Effector memory CD8-positive, alpha-beta T cell (primary cell): ENCODE measurements around the gene SCAMP2.
"Not testable (repeated sequence)": the region's sequence is repeated elsewhere in the genome, so short reads cannot be mapped to it uniquely, and the experiment has no call there.

ENCODE experiments used
- ATAC-seq: fragments of 150-1000 bp; cut with Tn5 transposase; replicated peaks from 2 replicates; pipeline ENCODE4 v1.10.0; 2021; ENCODE audit warnings: mild to moderate bottlenecking, moderate library complexity
- DNase-seq, 3 experiments: peaks; one replicate each; pipeline ENCODE4 v3.0.0; 2021
- H3K27ac Mint-ChIP-seq, 2 donors: one replicate each; pipeline ENCODE4 v1.8.0; 2022; ENCODE audit warnings: mild to moderate bottlenecking in 2 of 2, mixed read lengths in 2 of 2, moderate library complexity in 2 of 2
- H3K27me3 Mint-ChIP-seq, 2 donors: one replicate each; pipeline ENCODE4 v1.8.0; 2022; ENCODE audit warnings: mixed read lengths in 2 of 2
- H3K36me3 Mint-ChIP-seq: one replicate; pipeline ENCODE4 v1.8.0; 2022; ENCODE audit warnings: mild to moderate bottlenecking, moderate library complexity, mixed read lengths; ENCODE audit not compliant: insufficient read depth
- H3K4me1 Mint-ChIP-seq, 2 donors: one replicate each; pipeline ENCODE4 v1.8.0; 2022; ENCODE audit warnings: low read depth in 2 of 2, mixed read lengths in 2 of 2
- H3K4me3 Mint-ChIP-seq, 2 donors: one replicate each; pipeline ENCODE4 v1.8.0; 2022; ENCODE audit warnings: mild to moderate bottlenecking in 2 of 2, mixed read lengths in 2 of 2, moderate library complexity in 2 of 2
- H3K9me3 Mint-ChIP-seq, 2 donors: one replicate each; pipeline ENCODE4 v1.8.0; 2022; ENCODE audit warnings: mixed read lengths in 2 of 2

Gene SCAMP2

GRCh38 chr15:74887537-74888193 is 14.5 kb upstream of the SCAMP2 start:
- ATAC-seq, H3K27ac Mint-ChIP-seq, H3K36me3 Mint-ChIP-seq, H3K27me3 Mint-ChIP-seq, DNase-seq, H3K4me3 Mint-ChIP-seq, H3K9me3 Mint-ChIP-seq: not testable (repeated sequence)
- peaks cover 26% of the 10 kb centered on the region in 2 donors for H3K4me1 Mint-ChIP-seq

DNA sequence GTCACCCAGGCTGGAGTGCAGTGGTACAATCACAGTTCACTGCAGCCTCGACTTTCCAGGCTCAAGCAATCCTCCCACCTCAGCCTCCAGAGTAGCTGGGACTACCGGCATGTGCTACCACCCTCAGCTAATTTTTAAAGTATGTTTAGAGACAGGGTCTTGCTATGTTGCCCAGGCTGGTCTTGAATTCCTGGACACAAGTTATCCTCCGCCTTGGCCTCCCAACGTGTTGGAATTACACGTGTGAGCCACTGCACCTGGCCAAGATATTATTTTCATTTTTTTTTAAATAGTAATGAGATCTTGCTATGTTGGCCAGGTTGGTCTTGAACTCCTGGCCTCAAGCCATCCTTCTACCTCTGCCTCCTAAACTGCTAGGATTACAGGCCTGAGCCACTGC is 12.3 kb upstream of the SCAMP2 start:
- no peak for ATAC-seq
- H3K27ac Mint-ChIP-seq, result no peak overlapping the region
- no peaks in the 10 kb centered on the region for H3K27me3 Mint-ChIP-seq
- peaks cover 3% of the 10 kb centered on the region for H3K36me3 Mint-ChIP-seq
- H3K4me1 Mint-ChIP-seq, result peaks cover 19 to 20% of the 10 kb centered on the region in 2 donors
- H3K9me3 Mint-ChIP-seq, result no peaks in the 10 kb centered on the region
- no peak for DNase-seq
- no peak overlapping the region for H3K4me3 Mint-ChIP-seq

- Mint-ChIP-seq H3K36me3 (peaks cover under 1% of the 10 kb centered on the region), H3K4me3 (no peak overlapping the region), H3K9me3 (no peaks in the 10 kb centered on the region), H3K27ac (no peak overlapping the region), H3K27me3 (no peaks in the 10 kb centered on the region), H3K4me1 (peaks cover 12 to 14% of the 10 kb centered on the region in 2 donors)
- ATAC-seq (no peak), DNase-seq (no peak)
Observed at GRCh38 chr15:74884428-74885223, 11.5 kb upstream of the SCAMP2 start.

- ATAC-seq (no peak), DNase-seq (no peak)
- Mint-ChIP-seq H3K9me3 (no peaks in the 10 kb centered on the region), H3K4me3 (no peak overlapping the region), H3K27me3 (no peaks in the 10 kb centered on the region), H3K27ac (no peak overlapping the region), H3K4me1 (peaks cover 5 to 9% of the 10 kb centered on the region in 2 donors), H3K36me3 (no peaks in the 10 kb centered on the region)
Observed at GRCh38 chr15:74882528-74882927, 9.4 kb upstream of the SCAMP2 start.

- Mint-ChIP-seq H3K27me3 (no peaks in the 10 kb centered on the region), H3K9me3 (no peaks in the 10 kb centered on the region), H3K27ac (no peak overlapping the region), H3K4me1 (peaks cover 5 to 8% of the 10 kb centered on the region in 2 donors), H3K4me3 (no peak overlapping the region), H3K36me3 (peaks cover 18% of the 10 kb centered on the region)
- DNase-seq (no peak), ATAC-seq (no peak)
Observed at GRCh38 chr15:74878273-74878672, 5.1 kb upstream of the SCAMP2 start.

DNA sequence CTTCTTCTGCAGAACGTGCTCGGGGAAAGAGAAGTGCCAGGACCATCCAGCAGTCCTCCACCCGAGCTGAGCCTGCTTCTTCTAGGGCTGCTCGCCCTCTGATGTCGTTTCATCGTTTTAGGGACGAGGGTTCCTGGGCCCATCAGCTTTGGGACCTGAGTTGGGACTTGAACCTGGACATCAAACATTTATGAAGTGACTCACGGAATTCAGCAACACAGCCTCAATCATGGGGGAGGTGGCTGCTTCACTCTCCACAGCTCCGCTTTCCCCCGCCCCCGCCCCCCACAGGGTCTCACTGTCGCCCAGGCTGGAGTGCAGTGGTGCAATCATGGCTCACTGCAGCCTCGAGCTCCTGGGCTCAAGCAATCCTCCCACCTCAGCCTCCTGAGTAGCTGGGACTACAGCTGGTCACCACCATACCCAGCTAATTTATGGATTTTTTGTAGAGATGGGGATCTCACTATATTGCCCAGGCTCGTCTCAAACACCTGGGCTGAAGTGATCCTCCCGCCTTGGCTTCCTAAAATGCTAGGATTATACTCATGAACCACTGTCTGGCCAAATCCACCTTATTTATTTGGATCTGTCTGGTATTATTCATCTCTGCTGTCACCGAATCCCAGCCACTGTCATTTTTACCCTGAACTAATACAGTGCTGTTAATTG is 725 bp upstream of the SCAMP2 start:
- Mint-ChIP-seq H3K36me3 (peaks cover 32% of the 10 kb centered on the region), H3K27me3 (no peaks in the 10 kb centered on the region)

GRCh38 chr15:74872702-74873035 is 496 bp downstream of the SCAMP2 start:
- Mint-ChIP-seq H3K4me3 (peak overlapping the region; percentile 97 to 98), H3K4me1 (peaks cover 39 to 46% of the 10 kb centered on the region in 2 donors), H3K27ac (peak overlapping the region; percentile 93 to 95), H3K36me3 (peaks cover 41% of the 10 kb centered on the region), H3K27me3 (no peaks in the 10 kb centered on the region), H3K9me3 (no peaks in the 10 kb centered on the region)
- ATAC-seq (no peak), DNase-seq (no peak)

More for the DNA sequence above, 725 bp upstream of the SCAMP2 start:
- Mint-ChIP-seq H3K4me1 (peaks cover 34 to 37% of the 10 kb centered on the region in 2 donors), H3K9me3 (no peaks in the 10 kb centered on the region), H3K27ac (peak overlapping the region; percentile 93 to 95), H3K4me3 (peak overlapping the region; percentile 97 to 98)
- ATAC-seq (no peak), DNase-seq (peak in 1 of 3 experiments; percentile 14)

DNA sequence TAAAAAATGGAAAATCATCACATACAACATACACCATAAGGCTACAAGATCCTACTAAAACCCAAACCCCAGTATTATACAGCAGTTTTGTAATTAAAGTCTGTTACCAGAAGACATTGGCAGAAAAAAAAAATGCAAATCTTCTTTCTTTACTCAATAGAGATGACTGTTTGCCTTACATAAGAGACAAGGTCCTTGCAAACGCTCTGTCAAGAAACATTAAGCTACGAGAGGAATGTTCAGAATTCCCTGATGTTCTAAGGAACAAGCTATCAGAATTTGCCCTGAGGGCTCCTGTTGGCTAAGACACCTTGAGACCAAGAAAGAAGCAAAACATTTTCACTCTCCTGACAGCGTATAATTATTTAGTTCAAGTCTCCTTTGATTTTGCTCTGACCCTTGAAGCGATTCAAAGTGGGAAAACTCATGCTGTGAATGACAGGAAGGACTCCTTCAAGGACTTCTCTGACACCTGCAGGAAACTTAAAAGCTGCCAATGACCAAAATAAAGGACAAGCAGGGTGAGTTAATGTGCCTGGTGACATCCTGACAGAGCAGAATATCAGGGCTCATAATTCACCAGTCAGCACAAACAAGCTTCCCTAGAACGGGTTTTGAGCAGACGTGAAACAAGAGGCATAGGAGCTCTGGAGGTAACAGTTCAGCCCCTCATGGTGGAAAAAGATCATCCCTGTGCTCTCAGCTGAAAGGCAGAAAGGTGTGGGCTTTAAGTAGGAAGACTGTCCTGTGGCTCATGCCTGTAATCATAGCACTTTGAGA is 2.5 kb downstream of the SCAMP2 start:
- H3K4me1 Mint-ChIP-seq, result peaks cover 57 to 66% of the 10 kb centered on the region in 2 donors
- no peaks in the 10 kb centered on the region for H3K9me3 Mint-ChIP-seq
- H3K27ac Mint-ChIP-seq, result peak overlapping the region; percentile 93 to 94
- no peaks in the 10 kb centered on the region for H3K27me3 Mint-ChIP-seq
- peaks cover 39% of the 10 kb centered on the region for H3K36me3 Mint-ChIP-seq
- ATAC-seq (no peak), DNase-seq (no peak)
- peak overlapping the region; percentile 97 to 98 for H3K4me3 Mint-ChIP-seq

- ATAC-seq, result peak; percentile 17
- Mint-ChIP-seq H3K27ac (peak overlapping the region; percentile 93 to 94), H3K4me3 (peak overlapping the region; percentile 97 to 98), H3K9me3 (no peaks in the 10 kb centered on the region), H3K36me3 (peaks cover 39% of the 10 kb centered on the region), H3K4me1 (peaks cover 60 to 66% of the 10 kb centered on the region in 2 donors), H3K27me3 (no peaks in the 10 kb centered on the region)
- DNase-seq, result peak in 1 of 3 experiments; percentile 14
Observed at GRCh38 chr15:74869726-74870407, 3.3 kb downstream of the SCAMP2 start.

DNA sequence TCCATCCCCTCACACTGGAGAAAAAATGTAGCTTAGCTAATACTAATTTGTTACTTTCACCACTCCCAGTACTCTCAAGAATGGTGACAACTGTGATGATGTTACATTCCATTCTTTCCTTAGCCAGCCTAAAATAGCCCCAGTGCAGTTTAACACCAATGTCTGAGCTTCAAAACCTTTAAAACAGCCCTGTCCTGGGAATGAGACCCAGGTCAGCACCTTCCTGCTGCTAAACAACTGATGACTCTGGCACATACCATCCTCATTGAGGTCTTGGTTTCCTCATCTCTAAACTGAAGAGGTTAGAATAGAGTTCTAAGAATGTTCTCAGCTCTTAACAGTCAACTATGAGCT is 3.8 kb downstream of the SCAMP2 start:
- Mint-ChIP-seq H3K27me3 (no peaks in the 10 kb centered on the region), H3K9me3 (no peaks in the 10 kb centered on the region), H3K27ac (peak overlapping the region; percentile 93 to 94), H3K4me1 (peaks cover 63 to 71% of the 10 kb centered on the region in 2 donors), H3K4me3 (peak overlapping the region; percentile 97 to 98), H3K36me3 (peaks cover 35% of the 10 kb centered on the region)
- DNase-seq (no peak), ATAC-seq (no peak)

- H3K4me1 Mint-ChIP-seq, result peaks cover 66 to 73% of the 10 kb centered on the region in 2 donors
- peak overlapping the region; percentile 72 to 78 for H3K4me3 Mint-ChIP-seq
- DNase-seq (no peak), ATAC-seq (no peak)
- peaks cover 25% of the 10 kb centered on the region for H3K36me3 Mint-ChIP-seq
- no peaks in the 10 kb centered on the region for H3K27me3 Mint-ChIP-seq
- H3K9me3 Mint-ChIP-seq, result no peaks in the 10 kb centered on the region
- peak overlapping the region; percentile 84 to 89 for H3K27ac Mint-ChIP-seq
Observed at GRCh38 chr15:74868059-74868458, 5.1 kb downstream of the SCAMP2 start.

- peak overlapping the region; percentile 72 to 78 for H3K4me3 Mint-ChIP-seq
- no peaks in the 10 kb centered on the region for H3K9me3 Mint-ChIP-seq
- peak overlapping the region; percentile 84 to 89 for H3K27ac Mint-ChIP-seq
- H3K27me3 Mint-ChIP-seq, result no peaks in the 10 kb centered on the region
- DNase-seq (no peak), ATAC-seq (no peak)
- H3K36me3 Mint-ChIP-seq, result peaks cover 24% of the 10 kb centered on the region
- H3K4me1 Mint-ChIP-seq, result peaks cover 62 to 70% of the 10 kb centered on the region in 2 donors
Observed at GRCh38 chr15:74867466-74868038, 5.6 kb downstream of the SCAMP2 start.
